GM21423 (cell line): ENCODE data around the gene SLC38A10.

Source experiments
- ATAC-seq: cut with Tn5 transposase; IDR thresholded peaks from one replicate; pipeline ENCODE4 v1.9.1; 2021; ENCODE audit warnings: mild to moderate bottlenecking, moderate library complexity; ENCODE audit not compliant: unreplicated experiment

SLC38A10 gene

DNA sequence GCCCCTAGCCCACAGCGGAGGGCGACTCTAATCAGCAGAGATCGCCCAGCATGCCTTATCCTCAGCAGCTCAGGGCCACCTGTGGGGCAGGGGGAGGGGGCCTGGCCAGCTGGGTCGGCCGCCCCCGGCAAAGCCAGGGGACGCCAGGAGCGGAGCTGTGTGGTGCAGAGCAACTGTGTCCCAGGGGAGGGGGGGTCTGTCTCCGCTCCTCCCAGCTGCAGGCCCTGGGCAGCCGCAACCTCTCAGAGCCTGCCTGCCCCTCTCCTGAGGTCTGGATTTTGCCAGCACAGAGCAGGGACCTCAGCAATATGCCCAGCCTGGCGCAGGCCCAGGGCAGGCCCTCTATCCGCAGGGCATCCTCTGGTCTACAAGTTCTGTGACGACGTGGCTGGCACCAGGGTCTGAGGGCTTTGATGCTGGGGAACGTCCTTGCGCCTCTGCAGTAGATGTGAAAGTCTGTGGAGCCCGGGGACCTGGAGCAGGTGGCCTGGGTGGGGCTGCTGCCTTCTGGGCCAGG is 36.5 kb upstream of the SLC38A10 start:
- ATAC-seq = no peak

DNA sequence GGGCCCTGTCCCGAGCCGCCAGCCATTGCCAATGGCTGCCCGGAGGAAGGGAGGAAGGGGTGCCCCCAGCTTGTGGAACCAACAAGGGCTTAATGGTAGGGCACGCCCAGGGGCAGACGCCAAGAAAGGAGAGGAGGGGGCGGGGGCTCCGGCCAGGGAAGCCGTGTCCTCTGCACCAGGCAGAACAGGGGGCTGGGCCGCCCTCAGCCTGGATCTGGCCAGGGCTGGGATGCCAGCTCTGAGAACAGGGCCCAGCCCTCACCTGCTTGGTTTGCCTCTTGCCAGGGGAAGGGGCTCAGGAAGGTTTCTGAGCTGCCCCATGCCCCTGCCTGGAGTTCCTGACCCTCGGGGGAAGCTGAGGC is 35.8 kb upstream of the SLC38A10 start:
- ATAC-seq = no peak

DNA sequence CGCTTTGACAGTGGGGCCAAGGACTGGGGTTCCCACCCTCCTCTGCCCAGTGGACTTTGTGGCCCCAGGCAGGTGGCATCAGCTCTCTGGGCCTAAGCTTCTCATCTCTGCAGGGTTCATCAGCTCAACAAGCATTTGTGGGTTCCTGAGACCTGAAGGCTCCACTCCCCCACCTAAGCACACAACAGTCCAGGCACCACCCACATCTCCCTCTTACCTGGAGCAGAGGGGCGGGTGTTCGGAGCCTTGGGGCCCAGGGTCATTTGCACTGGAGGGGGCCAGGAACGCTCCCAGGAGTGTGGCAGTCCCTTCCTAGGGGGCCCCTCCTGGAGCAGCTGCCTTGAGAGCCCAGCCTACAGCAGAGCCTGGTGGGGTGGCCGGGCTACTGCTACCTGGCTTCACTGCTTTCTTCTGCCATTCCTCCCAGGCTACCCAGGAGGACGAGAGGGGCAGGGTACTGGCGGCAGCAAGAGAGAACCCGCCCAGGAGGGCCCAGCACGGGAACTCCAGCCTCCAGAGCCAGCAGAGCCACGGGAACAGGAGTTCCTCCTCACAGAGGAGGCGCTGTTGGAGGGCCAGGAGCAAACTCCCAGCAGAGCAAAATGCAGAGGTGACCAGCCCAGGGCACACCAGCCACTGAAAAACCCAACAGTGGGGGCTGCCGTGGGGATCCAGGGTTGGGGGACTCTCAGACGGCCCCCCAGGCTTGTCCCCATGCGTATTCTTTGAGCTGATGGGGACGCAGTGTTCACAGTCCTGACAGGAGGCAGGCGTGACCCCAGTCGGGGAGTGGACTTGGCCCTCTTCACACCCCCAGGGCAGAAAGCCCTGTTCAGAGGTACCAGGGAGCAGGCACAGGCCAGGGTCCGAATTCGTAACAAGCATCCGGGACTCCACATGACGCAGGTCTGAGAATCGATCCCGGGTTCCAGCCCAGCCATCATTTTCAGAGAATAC is 35.1 kb upstream of the SLC38A10 start:
- ATAC-seq = no peak

GRCh38 chr17:81328978-81329926 is 34.1 kb upstream of the SLC38A10 start:
- ATAC-seq = no peak

DNA sequence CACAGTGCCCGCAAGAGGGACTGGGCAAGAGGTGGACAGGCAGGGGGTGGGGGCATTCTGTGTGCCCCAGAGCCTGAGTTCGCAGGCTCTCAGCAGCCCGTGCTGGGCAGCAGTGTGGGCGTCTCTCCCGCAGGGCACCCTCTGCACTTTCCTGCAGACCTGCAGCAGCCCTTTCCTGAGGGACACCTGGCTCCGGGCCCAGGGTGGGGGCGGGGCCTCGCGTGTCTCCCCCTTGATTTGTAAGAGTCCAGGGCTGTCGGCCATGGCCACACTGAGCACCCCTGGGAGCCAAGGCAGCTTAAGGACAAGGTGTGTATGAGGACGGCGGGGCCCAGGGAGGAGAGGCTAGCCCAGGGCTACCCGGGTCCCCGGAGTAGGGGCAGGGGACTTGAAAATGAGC is 33.4 kb upstream of the SLC38A10 start:
- ATAC-seq = no peak

DNA sequence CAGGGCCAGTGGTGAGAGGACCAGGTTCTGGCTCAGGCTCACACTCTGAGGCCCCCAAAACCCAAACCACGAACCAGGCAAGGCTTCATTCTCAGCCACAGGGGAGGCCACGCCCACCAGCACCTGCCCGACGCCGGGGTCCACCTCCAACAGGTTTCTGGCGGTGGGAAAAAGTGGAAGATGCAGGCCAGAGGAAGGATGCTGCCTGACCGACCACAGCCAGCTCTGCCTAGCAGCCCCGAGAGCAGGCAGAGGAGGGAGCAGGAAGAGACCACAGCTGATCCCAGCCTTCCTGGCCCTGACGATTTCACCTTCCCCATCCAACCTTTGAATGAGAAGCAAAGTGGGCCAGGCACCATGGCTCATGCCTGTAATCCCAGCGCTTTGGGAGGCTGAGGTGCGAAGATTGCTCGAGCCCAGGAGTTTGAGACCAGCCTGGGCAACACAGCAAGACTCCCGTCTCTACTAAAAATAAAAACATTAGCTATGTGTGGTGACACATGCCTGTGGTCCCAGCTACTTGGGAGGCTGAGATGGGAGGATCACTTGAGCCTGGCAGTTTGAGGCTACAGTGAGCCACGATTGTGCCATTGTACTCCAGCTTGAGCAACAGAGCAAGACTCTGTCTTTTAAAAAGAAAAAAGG is 30.7 kb upstream of the SLC38A10 start:
- no peak for ATAC-seq

DNA sequence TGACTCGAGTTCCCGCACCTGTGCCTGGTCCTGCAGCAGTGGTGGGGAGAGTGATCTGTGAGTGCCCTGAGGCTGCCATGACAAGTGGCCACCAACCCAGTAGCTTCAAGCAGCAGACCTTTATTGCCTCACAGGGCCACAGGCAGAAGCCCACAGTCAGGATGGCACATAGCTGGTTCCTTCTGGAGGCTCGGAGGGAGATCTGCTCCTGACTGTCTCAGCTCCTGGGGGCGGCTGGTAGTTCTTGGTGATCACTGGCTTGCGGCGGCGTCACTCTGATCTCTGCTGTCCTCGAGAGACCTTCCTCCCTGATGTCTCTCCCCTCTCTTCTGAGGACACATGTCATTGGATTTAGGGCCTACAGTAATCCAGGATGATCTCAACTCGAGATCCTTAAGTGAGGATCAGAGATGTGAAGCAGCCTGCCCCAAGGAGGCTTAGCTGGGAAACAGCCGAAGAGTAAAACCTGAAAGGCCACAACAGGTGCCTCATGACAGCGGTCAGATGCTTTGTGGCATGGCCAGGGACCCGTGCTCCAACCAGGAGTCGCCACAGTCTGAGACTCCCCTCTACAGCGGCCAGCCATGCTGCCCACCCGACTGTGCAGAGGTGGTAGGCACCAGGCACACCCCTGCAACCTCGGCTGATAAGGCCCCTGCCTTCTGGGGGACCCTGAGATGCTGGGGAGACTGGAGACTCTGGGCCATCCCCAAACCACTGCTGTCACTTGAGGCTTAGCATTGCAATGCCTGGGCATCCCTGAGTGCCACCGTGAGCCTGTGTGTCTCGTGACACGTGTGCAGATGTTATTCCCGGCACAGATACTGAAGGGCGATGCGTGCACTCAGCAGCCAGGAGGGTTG is 30.0 kb upstream of the SLC38A10 start:
- no peak for ATAC-seq

- no peak for ATAC-seq
These were observed 29.2 kb upstream of the SLC38A10 start for GRCh38 chr17:81324177-81324850.

GRCh38 chr17:81323411-81323868 is 28.3 kb upstream of the SLC38A10 start:
- ATAC-seq = no peak

- no peak for ATAC-seq
These were observed 27.9 kb upstream of the SLC38A10 start for GRCh38 chr17:81323083-81323369.

GRCh38 chr17:81322271-81323082 is 27.4 kb upstream of the SLC38A10 start:
- ATAC-seq = no peak

GRCh38 chr17:81317961-81318605 is 23.0 kb upstream of the SLC38A10 start:
- no peak for ATAC-seq

DNA sequence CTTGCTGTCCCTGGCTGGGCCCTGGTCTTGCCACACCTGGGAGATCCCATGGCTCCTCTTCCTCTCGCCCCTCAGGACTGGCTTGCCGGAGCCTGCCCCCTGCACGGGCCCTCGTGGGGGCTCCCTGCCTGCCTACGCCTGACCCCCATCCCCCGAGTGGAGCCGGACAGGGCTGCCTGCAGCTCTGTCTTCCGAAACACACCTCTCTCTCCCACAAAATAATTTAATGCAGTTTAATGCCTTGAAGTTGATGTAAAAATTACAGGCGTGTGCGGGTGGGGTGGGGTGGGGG is 22.4 kb upstream of the SLC38A10 start:
- ATAC-seq = no peak

GRCh38 chr17:81315885-81316391 is 20.8 kb upstream of the SLC38A10 start:
- ATAC-seq = no peak

GRCh38 chr17:81315129-81315884 is 20.2 kb upstream of the SLC38A10 start:
- ATAC-seq = no peak

- no peak for ATAC-seq
These were observed 19.4 kb upstream of the SLC38A10 start for GRCh38 chr17:81314398-81315081.
